Thoracic aorta (tissue), 2 donors: Measurements from ENCODE around the gene AMMECR1. TPM values are rescaled to one million over a fixed set of nuclear protein-coding genes. Genes with fewer than 3 reads are reported as not detected.

Experiments
- ATAC-seq: fragments of 150-250 bp; one replicate; pipeline ENCODE4 v1.8.0; 2017; ENCODE audit warnings: low read depth; ENCODE audit not compliant: insufficient number of reproducible peaks, low FRiP score
- DNase-seq: peaks from one replicate; pipeline ENCODE4 v3.0.0-alpha.2; 2020; ENCODE audit warnings: low spot score
- H3K27ac ChIP-seq, 2 donors: fragments of 200-600 bp; sonication (generic); 1 replicate in 1 of 2; 2 replicates in 1 of 2; pipeline ENCODE4 v1.5.1; 2016; ENCODE audit warnings: mild to moderate bottlenecking in 2 of 2, moderate library complexity in 2 of 2
- H3K27me3 ChIP-seq: fragments of 200-600 bp; sonication (generic); replicated peaks from 2 replicates; pipeline ENCODE4 v1.6.0; 2016; ENCODE audit warnings: mild to moderate bottlenecking; ENCODE audit not compliant: insufficient read depth
- H3K36me3 ChIP-seq: fragments of 200-600 bp; sonication (generic); one replicate; pipeline ENCODE4 v1.5.1; 2016
- H3K4me1 ChIP-seq, 2 donors: fragments of 200-600 bp; sonication (generic); 1 replicate in 1 of 2; 2 replicates in 1 of 2; pipeline versions ENCODE4 v1.5.1 to v1.6.0; 2016; ENCODE audit warnings: low read depth in 2 of 2, mild to moderate bottlenecking in 1 of 2; ENCODE audit not compliant: control insufficient read depth in 1 of 2
- H3K4me3 ChIP-seq: fragments of 200-600 bp; sonication (generic); 2 replicates; pipeline ENCODE4 v1.5.1; 2016; ENCODE audit warnings: mild to moderate bottlenecking
- H3K9me3 ChIP-seq: fragments of 200-600 bp; sonication (generic); 2 replicates; pipeline ENCODE4 v1.5.1; 2016
- CTCF ChIP-seq: fragments of 200-600 bp; sonication (generic); IDR thresholded peaks from one replicate; pipeline ENCODE4 v1.5.1; 2019; ENCODE audit warnings: antibody characterized with exemption
- total RNA-seq, 2 donors: library from RNA; depleted of rRNA; stranded (reverse); fragments of >200 nt; gene quantifications; one replicate each; pipeline versions ENCODE4 v1.1.0 to v1.2.3, GENCODE V29; 2016

AMMECR1 gene
- total RNA-seq, 2 donors from 2014 or later, result 3.0 to 8.5 TPM

GRCh38 chrX:110251961-110252360, 65.9 kb downstream of the AMMECR1 start:
- Histone ChIP-seq H3K9me3 (no peaks in the 10 kb centered on the region), H3K27me3 (no peaks in the 10 kb centered on the region), H3K4me1 (no peaks in the 10 kb centered on the region), H3K4me3 (no peak overlapping the region), H3K36me3 (no peaks in the 10 kb centered on the region), H3K27ac (no peak overlapping the region)
- no peak for TF ChIP-seq CTCF
- ATAC-seq (no peak), DNase-seq (no peak)

GRCh38 chrX:110251526-110251925, 66.4 kb downstream of the AMMECR1 start:
- Histone ChIP-seq H3K36me3 (no peaks in the 10 kb centered on the region), H3K27ac (no peak overlapping the region), H3K27me3 (no peaks in the 10 kb centered on the region), H3K4me1 (no peaks in the 10 kb centered on the region), H3K9me3 (no peaks in the 10 kb centered on the region), H3K4me3 (no peak overlapping the region)
- DNase-seq (no peak), ATAC-seq (no peak)
- no peak for TF ChIP-seq CTCF

GRCh38 chrX:110250847-110251246, 67.0 kb downstream of the AMMECR1 start:
- Histone ChIP-seq H3K4me3 (no peak overlapping the region), H3K36me3 (no peaks in the 10 kb centered on the region), H3K27me3 (no peaks in the 10 kb centered on the region), H3K27ac (no peak overlapping the region), H3K9me3 (no peaks in the 10 kb centered on the region), H3K4me1 (no peaks in the 10 kb centered on the region)
- ATAC-seq (no peak), DNase-seq (no peak)
- TF ChIP-seq CTCF, result no peak

- Histone ChIP-seq H3K9me3 (no peaks in the 10 kb centered on the region), H3K27me3 (no peaks in the 10 kb centered on the region), H3K36me3 (no peaks in the 10 kb centered on the region), H3K4me1 (no peaks in the 10 kb centered on the region), H3K27ac (no peak overlapping the region), H3K4me3 (no peak overlapping the region)
- TF ChIP-seq CTCF, result no peak
- ATAC-seq (no peak), DNase-seq (no peak)
These were observed 69.3 kb downstream of the AMMECR1 start for GRCh38 chrX:110248578-110248977.

- no peak for ATAC-seq
- no peak overlapping the region for H3K4me3 ChIP-seq
- no peaks in the 10 kb centered on the region for H3K36me3 ChIP-seq
- TF ChIP-seq CTCF, result no peak
- no peak overlapping the region for H3K27ac ChIP-seq
- no peaks in the 10 kb centered on the region for H3K4me1 ChIP-seq
- DNase-seq, result no peak
- H3K9me3 ChIP-seq, result no peaks in the 10 kb centered on the region
- H3K27me3 ChIP-seq, result no peaks in the 10 kb centered on the region
These were observed 72.9 kb downstream of the AMMECR1 start for GRCh38 chrX:110245011-110245410.
